ENCODE measurements around the gene PGD.
"Not testable (repeated sequence)": the region's sequence is repeated elsewhere in the genome, so short reads cannot be mapped to it uniquely, and the experiment has no call there.

PGD gene

DNA sequence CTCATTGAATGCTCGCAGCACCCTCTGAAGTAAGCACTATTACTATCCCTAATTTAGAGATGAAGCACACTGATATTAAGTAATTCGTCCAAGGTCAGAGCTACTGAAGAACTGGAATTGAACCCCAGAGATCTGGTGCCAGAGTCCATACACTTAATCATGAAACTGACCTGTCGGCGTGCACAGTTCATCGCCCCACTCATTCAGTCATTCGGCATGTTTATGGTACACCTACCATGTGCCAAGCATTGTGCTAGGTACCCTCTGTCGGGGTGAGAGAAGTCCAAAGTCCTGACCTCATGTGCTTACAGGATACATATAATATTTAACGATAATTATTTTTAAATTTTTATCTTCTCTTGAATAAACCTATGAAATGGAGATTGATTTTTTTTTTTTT is 25.8 kb downstream of the PGD start:
- Histone ChIP-seq H3K27me3 (ENCODE audit: insufficient read depth, low read length) (no peaks in the 10 kb centered on the region), H3K4me1 (ENCODE audit: insufficient read depth, low read length, severe bottlenecking) (peaks cover 4% of the 10 kb centered on the region), H3K9me2 (ENCODE audit: low read depth, low read length) (no peaks in the 10 kb centered on the region), H3K27ac (ENCODE audit: low read depth, low read length, poor library complexity, severe bottlenecking) (no peak overlapping the region), H3F3A (ENCODE audit: insufficient read depth, low read length) (no peaks in the 10 kb centered on the region), H2AFZ (ENCODE audit: low read length) (no peak overlapping the region), H3K9me3 (ENCODE audit: low read length) (no peaks in the 10 kb centered on the region), H3K4me3 (ENCODE audit: low read depth, low read length, poor library complexity, severe bottlenecking) (no peak overlapping the region), H3K36me3 (ENCODE audit: insufficient read depth, low read length) (peaks cover 13% of the 10 kb centered on the region), H3K4me2 (ENCODE audit: low read length) (no peak overlapping the region), H4K20me1 (ENCODE audit: insufficient read depth, low read length) (no peaks in the 10 kb centered on the region), H3K9ac (ENCODE audit: low read length) (no peak overlapping the region), H3K79me2 (ENCODE audit: insufficient read depth, low read length) (no peaks in the 10 kb centered on the region)
- no peak for TF ChIP-seq CTCF (IDR thresholded peaks at IDR 0.05; ENCODE audit: low read length)
- no peak for TF ChIP-seq EZH2 (IDR thresholded peaks at IDR 0.05; ENCODE audit: borderline replicate concordance, low read length)

- H3K36me3 ChIP-seq (ENCODE audit: insufficient read depth, low read length); H3K9me3 ChIP-seq (ENCODE audit: low read length); H3K27me3 ChIP-seq (ENCODE audit: insufficient read depth, low read length); H2AFZ ChIP-seq (ENCODE audit: low read length); H4K20me1 ChIP-seq (ENCODE audit: insufficient read depth, low read length); H3K4me2 ChIP-seq (ENCODE audit: low read length); H3K4me3 ChIP-seq (ENCODE audit: low read depth, low read length, poor library complexity, severe bottlenecking); H3K9ac ChIP-seq (ENCODE audit: low read length); H3F3A ChIP-seq (ENCODE audit: insufficient read depth, low read length); H3K79me2 ChIP-seq (ENCODE audit: insufficient read depth, low read length); H3K9me2 ChIP-seq (ENCODE audit: low read depth, low read length); H3K27ac ChIP-seq (ENCODE audit: low read depth, low read length, poor library complexity, severe bottlenecking): not testable (repeated sequence)
- peaks cover 11% of the 10 kb centered on the region for H3K4me1 ChIP-seq (ENCODE audit: insufficient read depth, low read length, severe bottlenecking)
These were observed 27.1 kb downstream of the PGD start for GRCh38 chr1:10425826-10426534.

- H3K36me3 ChIP-seq (ENCODE audit: insufficient read depth, low read length); H3K4me3 ChIP-seq (ENCODE audit: low read depth, low read length, poor library complexity, severe bottlenecking); H3F3A ChIP-seq (ENCODE audit: insufficient read depth, low read length); H3K9ac ChIP-seq (ENCODE audit: low read length); H2AFZ ChIP-seq (ENCODE audit: low read length); H4K20me1 ChIP-seq (ENCODE audit: insufficient read depth, low read length); H3K79me2 ChIP-seq (ENCODE audit: insufficient read depth, low read length); H3K9me2 ChIP-seq (ENCODE audit: low read depth, low read length); H3K4me2 ChIP-seq (ENCODE audit: low read length); H3K9me3 ChIP-seq (ENCODE audit: low read length); H3K27ac ChIP-seq (ENCODE audit: low read depth, low read length, poor library complexity, severe bottlenecking); H3K27me3 ChIP-seq (ENCODE audit: insufficient read depth, low read length): not testable (repeated sequence)
- H3K4me1 ChIP-seq (ENCODE audit: insufficient read depth, low read length, severe bottlenecking) = peaks cover 17% of the 10 kb centered on the region
These were observed 27.6 kb downstream of the PGD start for GRCh38 chr1:10426535-10426848.

- no peaks in the 10 kb centered on the region for H3K27me3 ChIP-seq (ENCODE audit: insufficient read depth, low read length)
- no peak overlapping the region for H3K9ac ChIP-seq (ENCODE audit: low read length)
- no peak overlapping the region for H3K27ac ChIP-seq (ENCODE audit: low read depth, low read length, poor library complexity, severe bottlenecking)
These were observed 30.1 kb downstream of the PGD start for GRCh38 chr1:10428984-10429383.

More at GRCh38 chr1:10428984-10429383, 30.1 kb downstream of the PGD start:
- Histone ChIP-seq H3K4me1 (ENCODE audit: insufficient read depth, low read length, severe bottlenecking) (peaks cover 22% of the 10 kb centered on the region), H3K36me3 (ENCODE audit: insufficient read depth, low read length) (no peaks in the 10 kb centered on the region), H3K79me2 (ENCODE audit: insufficient read depth, low read length) (no peaks in the 10 kb centered on the region), H3F3A (ENCODE audit: insufficient read depth, low read length) (no peaks in the 10 kb centered on the region), H3K4me2 (ENCODE audit: low read length) (no peak overlapping the region), H3K4me3 (ENCODE audit: low read depth, low read length, poor library complexity, severe bottlenecking) (no peak overlapping the region), H3K9me3 (ENCODE audit: low read length) (no peaks in the 10 kb centered on the region), H4K20me1 (ENCODE audit: insufficient read depth, low read length) (no peaks in the 10 kb centered on the region), H2AFZ (ENCODE audit: low read length) (no peak overlapping the region), H3K9me2 (ENCODE audit: low read depth, low read length) (no peaks in the 10 kb centered on the region)
- TF ChIP-seq CTCF (IDR thresholded peaks at IDR 0.05; ENCODE audit: low read length) (no peak), EZH2 (IDR thresholded peaks at IDR 0.05; ENCODE audit: borderline replicate concordance, low read length) (no peak)

Data from OCI-LY1 (cell line).